SH-SY5Y (cell line): ENCODE measurements around the gene VSIG10.

ENCODE experiments used
- GATA2 ChIP-seq: IDR thresholded peaks from 2 replicates; pipeline ENCODE4 v1.6.1; 2011; ENCODE audit warnings: mild to moderate bottlenecking, low read depth, low read length
- GATA3 ChIP-seq: IDR thresholded peaks from 2 replicates; pipeline ENCODE4 v1.6.1; 2011; ENCODE audit warnings: low read depth, mild to moderate bottlenecking, low read length, moderate library complexity

DNA sequence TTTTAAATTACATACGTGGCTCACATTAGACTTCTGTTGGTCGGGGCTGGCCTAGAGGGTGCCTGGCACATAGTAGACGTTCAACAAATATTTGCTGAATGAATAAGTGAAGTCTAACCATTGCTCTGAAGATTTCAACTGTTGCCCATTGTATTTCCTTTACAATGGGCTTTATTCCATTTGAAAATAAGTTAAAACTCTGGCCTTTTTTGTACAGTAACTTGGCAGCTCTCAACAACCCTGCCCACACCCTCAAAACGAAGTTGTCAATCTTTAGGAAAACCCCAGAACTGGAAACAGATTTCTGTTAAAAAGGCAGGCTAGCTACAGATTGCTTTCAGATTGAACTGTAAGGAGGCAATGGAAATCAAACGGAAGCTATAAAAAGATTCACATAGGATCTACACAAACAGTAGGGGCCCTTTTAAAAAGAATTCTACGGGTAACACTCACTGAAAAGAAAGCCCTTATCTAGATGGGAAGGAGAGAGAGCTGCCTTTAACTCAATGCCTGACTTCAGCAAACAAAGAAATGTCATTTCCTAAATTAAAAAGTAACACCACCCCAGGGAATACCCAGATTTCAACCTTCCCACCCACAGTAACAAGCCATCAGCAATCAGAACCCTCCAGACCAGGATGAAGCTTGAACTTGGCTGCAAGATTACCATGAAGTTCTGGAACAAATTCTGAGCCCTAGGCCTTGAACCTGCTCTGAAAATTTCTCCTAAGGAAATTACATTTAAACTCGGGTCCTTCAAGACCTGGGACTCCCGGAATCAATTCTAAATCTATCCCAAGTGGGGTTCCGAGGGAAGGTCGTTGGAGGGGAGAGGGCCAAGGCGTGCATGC lies 44.2 kb downstream of the VSIG10 start:
- TF ChIP-seq GATA2 (no peak), GATA3 (no peak)
